Liver (tissue), 9 donors: Measurements from ENCODE around the gene PCNT. TPM values are rescaled to one million over a fixed set of nuclear protein-coding genes. Genes with fewer than 3 reads are reported as not detected.

Source experiments
- DNase-seq: peaks from one replicate; pipeline ENCODE4 v3.0.0-alpha.2; 2017; ENCODE audit warnings: low spot score
- H3K27ac ChIP-seq, 2 donors: one replicate each; pipeline ENCODE4 v1.7.0; 2013; ENCODE audit warnings: inconsistent platforms in 2 of 2, low read length in 2 of 2, control low read depth in 1 of 2, low read depth in 1 of 2, mild to moderate bottlenecking in 1 of 2
- H3K27me3 ChIP-seq, 4 donors: one replicate each; pipeline versions ENCODE4 v1.6.1 to v1.7.0; 2013; ENCODE audit warnings: low read length in 3 of 4, inconsistent platforms in 1 of 4, mild to moderate bottlenecking in 1 of 4, moderate library complexity in 1 of 4; ENCODE audit not compliant: control insufficient read depth in 4 of 4, insufficient read depth in 4 of 4
- H3K36me3 ChIP-seq, 4 donors: one replicate each; pipeline versions ENCODE4 v1.6.1 to v1.7.0; 2013; ENCODE audit warnings: low read length in 3 of 4, mild to moderate bottlenecking in 3 of 4, low read depth in 1 of 4, moderate library complexity in 1 of 4; ENCODE audit not compliant: control insufficient read depth in 4 of 4, insufficient read depth in 3 of 4
- H3K4me1 ChIP-seq, 4 donors: one replicate each; pipeline versions ENCODE4 v1.6.1 to v1.7.0; 2013; ENCODE audit warnings: low read length in 3 of 4, mild to moderate bottlenecking in 3 of 4, moderate library complexity in 1 of 4; ENCODE audit not compliant: control insufficient read depth in 4 of 4, insufficient read depth in 4 of 4
- H3K4me3 ChIP-seq, 3 donors: one replicate each; pipeline versions ENCODE4 v1.6.1 to v1.7.0; 2013; ENCODE audit warnings: low read length in 3 of 3, control low read depth in 1 of 3, low read depth in 1 of 3, mild to moderate bottlenecking in 1 of 3
- H3K9ac ChIP-seq, 2 donors: one replicate each; pipeline ENCODE4 v1.7.0; 2013; ENCODE audit warnings: low read length in 2 of 2, mild to moderate bottlenecking in 2 of 2, moderate library complexity in 2 of 2, control low read depth in 1 of 2, low read depth in 1 of 2
- H3K9me3 ChIP-seq, 4 donors: one replicate each; pipeline versions ENCODE4 v1.6.1 to v1.7.0; 2013; ENCODE audit warnings: low read length in 3 of 4; ENCODE audit not compliant: control insufficient read depth in 4 of 4
- EGR1 ChIP-seq, 2 donors: IDR thresholded peaks; 2 replicates each; pipeline ENCODE4 v1.6.1; 2016 to 2018; ENCODE audit warnings: antibody characterized with exemption in 2 of 2, low read depth in 2 of 2
- FOXA1 ChIP-seq: IDR thresholded peaks from 2 replicates; pipeline ENCODE4 v1.6.1; 2016; ENCODE audit warnings: antibody characterized with exemption
- FOXA2 ChIP-seq: IDR thresholded peaks from 2 replicates; pipeline ENCODE4 v1.6.1; 2016; ENCODE audit warnings: antibody characterized with exemption
- GABPA ChIP-seq, 2 donors: IDR thresholded peaks in 1 of 2; conservative IDR thresholded peaks in 1 of 2; 2 replicates each; pipeline ENCODE4 v1.6.1; 2016; ENCODE audit warnings: antibody characterized with exemption in 2 of 2, mild to moderate bottlenecking in 1 of 2, moderate library complexity in 1 of 2
- HNF4A ChIP-seq, 2 donors: conservative IDR thresholded peaks; 2 replicates each; pipeline ENCODE4 v1.6.1; 2016; ENCODE audit warnings: antibody characterized with exemption in 2 of 2, mild to moderate bottlenecking in 2 of 2
- HNF4G ChIP-seq: IDR thresholded peaks from 2 replicates; pipeline ENCODE4 v1.6.1; 2016; ENCODE audit warnings: antibody characterized with exemption
- JUND ChIP-seq, 2 donors: IDR thresholded peaks; 2 replicates each; pipeline ENCODE4 v1.6.1; 2016; ENCODE audit warnings: antibody characterized with exemption in 2 of 2
- NR2F2 ChIP-seq: IDR thresholded peaks from 2 replicates; pipeline ENCODE4 v1.6.1; 2016; ENCODE audit warnings: antibody characterized with exemption
- RAD21 ChIP-seq, 2 donors: IDR thresholded peaks; 2 replicates each; pipeline ENCODE4 v1.6.1; 2016; ENCODE audit warnings: antibody characterized with exemption in 2 of 2, mild to moderate bottlenecking in 2 of 2
- RXRA ChIP-seq, 2 donors: IDR thresholded peaks; 2 replicates each; pipeline ENCODE4 v1.6.1; 2017 to 2018; ENCODE audit warnings: antibody characterized with exemption in 2 of 2, mild to moderate bottlenecking in 1 of 2
- TAF1 ChIP-seq: conservative IDR thresholded peaks from 2 replicates; pipeline ENCODE4 v1.6.1; 2016; ENCODE audit warnings: antibody characterized with exemption, mild to moderate bottlenecking
- YY1 ChIP-seq: IDR thresholded peaks from 2 replicates; pipeline ENCODE4 v1.6.1; 2016; ENCODE audit warnings: antibody characterized with exemption, mild to moderate bottlenecking
- WGBS: extraction: QIAGEN DNeasy Blood & Tissue Kit; methylation state at CpG from one replicate; pipeline ENCODE4 v1.1.7; 2013; 5-methylcytosine and 5-hydroxymethylcytosine counted together
- polyA plus RNA-seq, 2 donors: library from polyadenylated mRNA; stranded (reverse) in 1 of 2; unstranded in 1 of 2; fragments of 200-250 nt in 1 of 2; fragments of >200 nt in 1 of 2; fragmentation: Nextera tagmentation in 1 of 2; extraction: Ambion mirVana in 1 of 2; gene quantifications; one replicate each; pipeline versions ENCODE4 v1.2.1 to v1.2.3, GENCODE V29; 2013 to 2015
- total RNA-seq, 2 donors: library from RNA; depleted of rRNA; stranded (reverse); fragments of >200 nt; gene quantifications; one replicate each; pipeline ENCODE4 v1.2.3, GENCODE V29; 2014
- TF ChIP-seq, protein P1 (sequence below): IDR thresholded peaks from 2 replicates; pipeline ENCODE4 v1.6.1; 2016; ENCODE audit warnings: antibody characterized with exemption, mild to moderate bottlenecking
- TF ChIP-seq, protein P2 (sequence below): IDR thresholded peaks from 2 replicates; pipeline ENCODE4 v1.6.1; 2016; ENCODE audit warnings: antibody characterized with exemption
- TF ChIP-seq, protein P3 (sequence below): fragments of 150-350 bp; IDR thresholded peaks from 2 replicates; pipeline ENCODE4 v1.5.1; 2017; ENCODE audit warnings: improper control_type of control experiment, low read depth, low read length; ENCODE audit not compliant: missing input control
- TF ChIP-seq, protein P4 (sequence below): IDR thresholded peaks from 2 replicates; pipeline ENCODE4 v1.6.1; 2016; ENCODE audit warnings: antibody characterized with exemption
- TF ChIP-seq, protein P5 (sequence below): IDR thresholded peaks from 2 replicates; pipeline ENCODE4 v1.6.1; 2016; ENCODE audit warnings: antibody characterized with exemption
- donor health status: healthy.
- donor health status: healthy.
- donor health status: healthy.
- donor health status: healthy.
- donor health status: healthy.

PCNT gene
- total and polyA plus RNA-seq, 4 donors: 6.7 to 36.8 (median 15.2) TPM

DNA sequence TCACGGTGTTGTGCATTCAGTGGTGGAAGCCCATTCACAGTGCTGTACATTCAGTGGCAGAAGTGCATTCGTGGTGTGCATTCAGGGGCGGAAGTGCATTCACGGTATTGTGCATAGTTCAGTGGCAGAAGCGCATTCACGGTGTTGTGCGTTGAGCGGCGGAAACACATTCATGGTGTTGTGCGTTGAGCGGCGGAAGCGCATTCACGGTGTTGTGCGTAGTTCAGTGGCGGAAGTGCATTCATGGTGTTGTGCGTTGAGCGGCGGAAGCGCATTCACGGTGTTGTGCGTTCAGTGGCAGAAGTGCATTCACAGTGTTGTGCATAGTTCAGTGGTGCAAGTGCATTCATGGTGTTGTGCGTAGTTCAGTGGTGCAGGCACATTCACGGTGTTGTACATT is 60.6 kb downstream of the PCNT start:
- H3K9ac ChIP-seq: no peak overlapping the region
- H3K4me3 ChIP-seq: no peak overlapping the region
- no peaks in the 10 kb centered on the region for H3K27me3 ChIP-seq
- no peaks in the 10 kb centered on the region for H3K9me3 ChIP-seq
- WGBS: 98% methylated on average over 24 of the region's 24 CpGs
- DNase-seq: no peak
- no peaks in the 10 kb centered on the region for H3K4me1 ChIP-seq
- no peak for TF ChIP-seq TAF1
- TF ChIP-seq EGR1 (IDR thresholded peaks at IDR 0.05; ENCODE audit: low read depth in 2 of 2): no peak
- TF ChIP-seq, protein P1, sequence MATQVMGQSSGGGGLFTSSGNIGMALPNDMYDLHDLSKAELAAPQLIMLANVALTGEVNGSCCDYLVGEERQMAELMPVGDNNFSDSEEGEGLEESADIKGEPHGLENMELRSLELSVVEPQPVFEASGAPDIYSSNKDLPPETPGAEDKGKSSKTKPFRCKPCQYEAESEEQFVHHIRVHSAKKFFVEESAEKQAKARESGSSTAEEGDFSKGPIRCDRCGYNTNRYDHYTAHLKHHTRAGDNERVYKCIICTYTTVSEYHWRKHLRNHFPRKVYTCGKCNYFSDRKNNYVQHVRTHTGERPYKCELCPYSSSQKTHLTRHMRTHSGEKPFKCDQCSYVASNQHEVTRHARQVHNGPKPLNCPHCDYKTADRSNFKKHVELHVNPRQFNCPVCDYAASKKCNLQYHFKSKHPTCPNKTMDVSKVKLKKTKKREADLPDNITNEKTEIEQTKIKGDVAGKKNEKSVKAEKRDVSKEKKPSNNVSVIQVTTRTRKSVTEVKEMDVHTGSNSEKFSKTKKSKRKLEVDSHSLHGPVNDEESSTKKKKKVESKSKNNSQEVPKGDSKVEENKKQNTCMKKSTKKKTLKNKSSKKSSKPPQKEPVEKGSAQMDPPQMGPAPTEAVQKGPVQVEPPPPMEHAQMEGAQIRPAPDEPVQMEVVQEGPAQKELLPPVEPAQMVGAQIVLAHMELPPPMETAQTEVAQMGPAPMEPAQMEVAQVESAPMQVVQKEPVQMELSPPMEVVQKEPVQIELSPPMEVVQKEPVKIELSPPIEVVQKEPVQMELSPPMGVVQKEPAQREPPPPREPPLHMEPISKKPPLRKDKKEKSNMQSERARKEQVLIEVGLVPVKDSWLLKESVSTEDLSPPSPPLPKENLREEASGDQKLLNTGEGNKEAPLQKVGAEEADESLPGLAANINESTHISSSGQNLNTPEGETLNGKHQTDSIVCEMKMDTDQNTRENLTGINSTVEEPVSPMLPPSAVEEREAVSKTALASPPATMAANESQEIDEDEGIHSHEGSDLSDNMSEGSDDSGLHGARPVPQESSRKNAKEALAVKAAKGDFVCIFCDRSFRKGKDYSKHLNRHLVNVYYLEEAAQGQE: no peak
- TF ChIP-seq GABPA (IDR thresholded peaks at IDR 0.05 in 1 of 2, conservative IDR thresholded peaks at IDR 0.05 in 1 of 2): no peak
- TF ChIP-seq YY1: no peak
- no peak for TF ChIP-seq HNF4G
- TF ChIP-seq HNF4A (conservative IDR thresholded peaks at IDR 0.05): no peak
- no peak for TF ChIP-seq RXRA (IDR thresholded peaks at IDR 0.05)
- TF ChIP-seq, protein P2, sequence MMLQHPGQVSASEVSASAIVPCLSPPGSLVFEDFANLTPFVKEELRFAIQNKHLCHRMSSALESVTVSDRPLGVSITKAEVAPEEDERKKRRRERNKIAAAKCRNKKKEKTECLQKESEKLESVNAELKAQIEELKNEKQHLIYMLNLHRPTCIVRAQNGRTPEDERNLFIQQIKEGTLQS: no peak
- TF ChIP-seq JUND (IDR thresholded peaks at IDR 0.05): no peak
- TF ChIP-seq, protein P3, sequence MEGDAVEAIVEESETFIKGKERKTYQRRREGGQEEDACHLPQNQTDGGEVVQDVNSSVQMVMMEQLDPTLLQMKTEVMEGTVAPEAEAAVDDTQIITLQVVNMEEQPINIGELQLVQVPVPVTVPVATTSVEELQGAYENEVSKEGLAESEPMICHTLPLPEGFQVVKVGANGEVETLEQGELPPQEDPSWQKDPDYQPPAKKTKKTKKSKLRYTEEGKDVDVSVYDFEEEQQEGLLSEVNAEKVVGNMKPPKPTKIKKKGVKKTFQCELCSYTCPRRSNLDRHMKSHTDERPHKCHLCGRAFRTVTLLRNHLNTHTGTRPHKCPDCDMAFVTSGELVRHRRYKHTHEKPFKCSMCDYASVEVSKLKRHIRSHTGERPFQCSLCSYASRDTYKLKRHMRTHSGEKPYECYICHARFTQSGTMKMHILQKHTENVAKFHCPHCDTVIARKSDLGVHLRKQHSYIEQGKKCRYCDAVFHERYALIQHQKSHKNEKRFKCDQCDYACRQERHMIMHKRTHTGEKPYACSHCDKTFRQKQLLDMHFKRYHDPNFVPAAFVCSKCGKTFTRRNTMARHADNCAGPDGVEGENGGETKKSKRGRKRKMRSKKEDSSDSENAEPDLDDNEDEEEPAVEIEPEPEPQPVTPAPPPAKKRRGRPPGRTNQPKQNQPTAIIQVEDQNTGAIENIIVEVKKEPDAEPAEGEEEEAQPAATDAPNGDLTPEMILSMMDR: no peak
- no peak for TF ChIP-seq RAD21 (IDR thresholded peaks at IDR 0.05)
- no peak for TF ChIP-seq FOXA1
- TF ChIP-seq FOXA2: no peak
- TF ChIP-seq, protein P4, sequence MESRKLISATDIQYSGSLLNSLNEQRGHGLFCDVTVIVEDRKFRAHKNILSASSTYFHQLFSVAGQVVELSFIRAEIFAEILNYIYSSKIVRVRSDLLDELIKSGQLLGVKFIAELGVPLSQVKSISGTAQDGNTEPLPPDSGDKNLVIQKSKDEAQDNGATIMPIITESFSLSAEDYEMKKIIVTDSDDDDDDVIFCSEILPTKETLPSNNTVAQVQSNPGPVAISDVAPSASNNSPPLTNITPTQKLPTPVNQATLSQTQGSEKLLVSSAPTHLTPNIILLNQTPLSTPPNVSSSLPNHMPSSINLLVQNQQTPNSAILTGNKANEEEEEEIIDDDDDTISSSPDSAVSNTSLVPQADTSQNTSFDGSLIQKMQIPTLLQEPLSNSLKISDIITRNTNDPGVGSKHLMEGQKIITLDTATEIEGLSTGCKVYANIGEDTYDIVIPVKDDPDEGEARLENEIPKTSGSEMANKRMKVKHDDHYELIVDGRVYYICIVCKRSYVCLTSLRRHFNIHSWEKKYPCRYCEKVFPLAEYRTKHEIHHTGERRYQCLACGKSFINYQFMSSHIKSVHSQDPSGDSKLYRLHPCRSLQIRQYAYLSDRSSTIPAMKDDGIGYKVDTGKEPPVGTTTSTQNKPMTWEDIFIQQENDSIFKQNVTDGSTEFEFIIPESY: no peak
- TF ChIP-seq, protein P5, sequence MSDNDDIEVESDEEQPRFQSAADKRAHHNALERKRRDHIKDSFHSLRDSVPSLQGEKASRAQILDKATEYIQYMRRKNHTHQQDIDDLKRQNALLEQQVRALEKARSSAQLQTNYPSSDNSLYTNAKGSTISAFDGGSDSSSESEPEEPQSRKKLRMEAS: no peak
- TF ChIP-seq NR2F2: no peak
- H3K27ac ChIP-seq: no peak overlapping the region
- peaks cover 2 to 21% (median 7%) of the 10 kb centered on the region in 4 donors for H3K36me3 ChIP-seq
